Retinal pigment epithelial cell (primary cell): ENCODE data around the gene NRP1.
"Not testable (repeated sequence)": the region's sequence is repeated elsewhere in the genome, so short reads cannot be mapped to it uniquely, and the experiment has no call there.

ENCODE experiments used
- DNase-seq: peaks from one replicate; pipeline ENCODE4 v3.0.0-alpha.2; 2010; ENCODE audit warnings: low read depth
- H3K4me3 ChIP-seq: 2 replicates; pipeline ENCODE4 v1.5.1; 2011; ENCODE audit warnings: mild to moderate bottlenecking, low read length, control low read depth, moderate library complexity
- TF ChIP-seq, protein P1 (sequence below): conservative IDR thresholded peaks from 2 replicates; pipeline ENCODE4 v1.5.1; 2011; ENCODE audit warnings: low read depth, low read length, control low read depth, inconsistent platforms

Gene NRP1

DNA sequence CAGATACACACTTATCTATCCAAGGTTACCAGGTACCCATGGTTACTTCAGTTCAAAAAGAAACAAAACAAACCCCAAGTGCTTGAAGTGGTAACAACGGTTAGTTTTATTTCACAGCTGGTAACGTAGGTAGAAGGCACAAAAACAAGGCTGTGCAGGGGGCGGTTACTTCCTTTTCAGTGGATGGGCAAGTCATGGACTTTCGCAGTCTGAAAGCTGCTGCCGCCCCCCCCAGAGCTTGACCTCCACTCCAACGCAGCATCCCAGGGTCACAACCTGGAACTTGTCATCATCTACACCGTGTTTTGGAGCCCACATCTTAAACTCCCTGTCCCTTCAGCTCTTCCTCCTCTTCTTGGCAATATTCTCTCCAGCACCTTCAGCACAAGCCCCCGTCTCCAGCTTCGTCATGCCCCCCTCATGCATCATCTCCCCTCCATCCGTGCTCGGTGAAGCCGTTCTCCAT, 195.3 kb downstream of the NRP1 start:
- no peak overlapping the region for H3K4me3 ChIP-seq
- no peak for DNase-seq

DNA sequence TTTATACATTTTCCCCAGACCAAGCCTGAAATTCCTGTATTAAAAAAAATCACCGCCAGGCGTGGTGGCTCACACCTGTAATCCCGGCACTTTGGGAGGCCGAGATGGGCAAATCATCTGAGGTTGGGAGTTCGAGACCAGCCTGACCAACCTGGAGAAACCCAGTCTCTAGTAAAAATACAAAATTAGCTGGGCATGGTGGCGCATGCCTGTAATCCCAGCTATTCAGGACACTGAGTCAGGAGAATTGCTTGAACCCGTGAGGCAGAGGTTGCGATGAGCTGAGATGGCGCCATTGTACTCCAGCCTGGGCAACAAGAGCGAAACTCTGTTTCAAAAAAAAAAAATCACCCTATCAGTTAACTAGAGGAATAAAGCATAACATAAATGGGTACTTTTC, 195.8 kb downstream of the NRP1 start:
- DNase-seq, H3K4me3 ChIP-seq: not testable (repeated sequence)

More for the DNA sequence above, 195.3 kb downstream of the NRP1 start:
- TF ChIP-seq, protein P1, sequence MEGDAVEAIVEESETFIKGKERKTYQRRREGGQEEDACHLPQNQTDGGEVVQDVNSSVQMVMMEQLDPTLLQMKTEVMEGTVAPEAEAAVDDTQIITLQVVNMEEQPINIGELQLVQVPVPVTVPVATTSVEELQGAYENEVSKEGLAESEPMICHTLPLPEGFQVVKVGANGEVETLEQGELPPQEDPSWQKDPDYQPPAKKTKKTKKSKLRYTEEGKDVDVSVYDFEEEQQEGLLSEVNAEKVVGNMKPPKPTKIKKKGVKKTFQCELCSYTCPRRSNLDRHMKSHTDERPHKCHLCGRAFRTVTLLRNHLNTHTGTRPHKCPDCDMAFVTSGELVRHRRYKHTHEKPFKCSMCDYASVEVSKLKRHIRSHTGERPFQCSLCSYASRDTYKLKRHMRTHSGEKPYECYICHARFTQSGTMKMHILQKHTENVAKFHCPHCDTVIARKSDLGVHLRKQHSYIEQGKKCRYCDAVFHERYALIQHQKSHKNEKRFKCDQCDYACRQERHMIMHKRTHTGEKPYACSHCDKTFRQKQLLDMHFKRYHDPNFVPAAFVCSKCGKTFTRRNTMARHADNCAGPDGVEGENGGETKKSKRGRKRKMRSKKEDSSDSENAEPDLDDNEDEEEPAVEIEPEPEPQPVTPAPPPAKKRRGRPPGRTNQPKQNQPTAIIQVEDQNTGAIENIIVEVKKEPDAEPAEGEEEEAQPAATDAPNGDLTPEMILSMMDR = no peak

DNA sequence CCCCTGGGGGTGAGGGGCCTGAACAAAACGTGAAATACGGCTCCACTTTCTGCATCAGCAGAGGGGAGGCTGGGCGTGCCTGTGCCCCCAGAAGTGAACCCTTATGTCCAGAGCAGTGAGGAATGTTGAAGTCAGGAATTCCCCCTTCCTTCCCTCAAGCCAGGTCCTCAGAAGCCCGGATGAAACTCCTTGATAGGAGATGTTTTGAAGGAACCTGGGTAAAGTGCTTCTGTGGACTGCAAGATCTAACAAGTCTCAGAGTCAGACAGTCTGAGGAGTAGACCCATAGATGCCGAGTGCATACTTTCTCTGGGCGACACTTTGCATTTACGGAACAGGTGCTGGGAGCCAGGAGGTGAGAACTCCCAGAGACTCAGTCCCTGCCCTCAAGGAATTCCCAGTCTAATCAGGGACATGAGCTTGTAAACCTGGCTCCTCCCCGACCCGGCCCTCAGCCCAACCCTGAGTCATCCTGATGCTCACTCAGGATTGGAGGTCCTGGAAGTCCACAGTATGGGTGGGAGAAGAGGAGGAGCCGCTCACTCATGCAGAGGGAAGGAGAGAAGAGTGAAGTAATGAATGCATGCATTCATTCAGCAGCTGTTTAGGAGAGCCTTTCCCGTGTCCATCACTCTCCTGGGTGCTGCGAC, 197.0 kb downstream of the NRP1 start:
- TF ChIP-seq, protein P1 = no peak
- no peak for DNase-seq
- H3K4me3 ChIP-seq = no peak overlapping the region

DNA sequence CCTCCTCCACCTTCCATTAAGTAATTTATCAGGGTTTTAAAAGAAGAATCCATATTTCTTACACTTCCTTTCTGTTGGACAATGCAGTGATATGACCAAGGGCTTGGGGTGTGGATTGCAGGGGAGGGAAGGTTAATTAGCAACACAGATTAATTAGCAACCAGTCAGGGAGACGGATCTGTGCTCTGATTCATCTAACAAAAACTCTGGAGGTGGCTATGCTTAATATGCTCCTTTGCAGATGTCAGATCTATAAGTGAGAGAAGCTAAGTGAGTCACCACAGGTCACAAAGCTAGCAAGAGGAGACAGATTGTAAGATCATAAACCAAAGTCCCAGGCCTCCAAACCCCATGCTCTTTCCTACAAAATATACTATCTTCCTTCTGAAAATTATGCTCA, 197.7 kb downstream of the NRP1 start:
- no peak for DNase-seq
- TF ChIP-seq, protein P1 = no peak
- H3K4me3 ChIP-seq = no peak overlapping the region

DNA sequence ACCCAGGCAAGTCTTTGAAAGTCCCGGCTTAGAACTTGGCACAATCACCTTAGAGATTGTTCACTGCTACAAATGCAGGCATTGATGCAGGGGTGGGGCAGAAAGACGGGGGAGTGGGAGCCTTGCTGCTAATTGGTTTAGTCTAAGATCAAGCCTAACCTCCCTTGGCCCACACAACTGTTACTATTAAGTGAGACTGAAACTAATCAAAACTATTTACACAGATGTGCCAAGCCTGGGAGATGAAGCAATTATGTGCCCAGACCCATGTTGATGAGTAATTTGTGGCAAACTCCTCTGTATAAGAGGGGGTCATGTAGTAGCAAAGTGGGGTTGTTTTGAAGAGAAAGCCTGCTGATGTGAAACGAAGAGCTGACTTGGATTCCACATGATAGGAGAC, 198.2 kb downstream of the NRP1 start:
- no peak overlapping the region for H3K4me3 ChIP-seq
- DNase-seq = no peak
- TF ChIP-seq, protein P1 = no peak

DNA sequence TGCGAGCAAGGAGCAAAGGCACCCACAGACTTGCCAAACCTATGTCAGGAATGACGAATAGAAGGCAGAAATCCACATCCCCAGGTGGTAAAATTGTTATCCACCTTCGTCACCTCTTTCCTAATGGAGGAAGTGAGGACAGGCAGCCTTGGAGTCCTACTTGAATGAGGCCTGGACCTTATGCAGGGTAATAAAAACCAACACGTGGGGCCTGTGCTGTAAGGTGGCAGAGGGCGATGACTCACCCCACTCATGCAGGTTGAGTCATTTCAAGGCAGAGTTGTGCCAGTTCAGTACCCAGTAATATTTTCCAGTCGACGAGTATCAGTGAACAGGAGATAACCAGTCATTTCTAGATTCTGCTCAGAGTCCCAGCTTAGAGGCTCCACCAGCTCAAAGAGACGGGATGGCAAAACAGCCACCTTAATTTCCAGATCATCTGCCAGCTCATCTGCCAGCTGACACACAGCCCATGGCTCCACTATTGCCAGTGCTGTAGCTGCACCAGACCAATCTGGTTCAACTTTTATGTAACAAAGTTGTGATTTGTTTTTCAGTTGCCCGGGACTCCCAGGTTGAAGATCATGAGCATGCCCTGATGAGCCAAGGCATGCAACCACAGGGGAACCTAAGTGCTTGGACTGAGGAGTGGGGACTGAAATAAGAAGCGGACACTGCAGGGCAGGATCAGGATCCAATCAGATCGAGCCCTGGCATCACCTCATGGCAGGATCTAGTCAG, 200.3 kb downstream of the NRP1 start:
- H3K4me3 ChIP-seq = no peak overlapping the region
- DNase-seq = peak; percentile 92
- TF ChIP-seq, protein P1 = no peak

DNA sequence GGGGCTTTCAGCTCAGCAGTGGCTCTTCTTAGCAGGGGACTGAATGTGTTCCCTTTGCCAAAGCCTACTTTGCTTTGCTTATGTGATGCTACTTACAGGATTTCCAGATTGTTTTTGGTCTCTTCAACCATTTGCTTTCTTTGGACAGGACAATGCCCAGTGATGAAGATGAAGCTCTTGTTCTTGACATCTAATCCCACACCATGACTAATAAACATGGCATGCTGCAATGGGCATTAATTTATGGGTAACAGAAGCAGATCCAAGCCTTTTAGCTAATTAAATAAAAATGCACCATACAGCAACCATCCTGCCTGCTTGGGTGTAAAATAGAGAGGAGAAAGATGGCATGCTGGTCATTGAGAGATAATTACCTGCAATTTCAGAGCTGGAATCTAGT, 200.9 kb downstream of the NRP1 start:
- TF ChIP-seq, protein P1 = no peak
- no peak for DNase-seq
- H3K4me3 ChIP-seq = no peak overlapping the region
